ENCODE data around the gene ATE1. TPM values are rescaled to one million over a fixed set of nuclear protein-coding genes. Genes with fewer than 3 reads are reported as not detected.

Gene ATE1
- total RNA-seq, 2 donors from 2014 or later = 25.5 to 26.6 TPM

- ATAC-seq (replicated peaks in 1 of 2) (no peak), DNase-seq (no peak)
- Mint-ChIP-seq H3K27ac (no peak overlapping the region), H3K4me3 (no peak overlapping the region), H3K36me3 (ENCODE audit: insufficient read depth in 2 of 2) (peaks cover 12 to 20% of the 10 kb centered on the region in 2 donors), H3K9me3 (peaks cover 0 to 7% of the 10 kb centered on the region in 2 donors), H3K4me1 (ENCODE audit: low read depth) (peaks cover 12% of the 10 kb centered on the region), H3K27me3 (ENCODE audit: low read depth) (no peaks in the 10 kb centered on the region)
These were observed 79.7 kb downstream of the ATE1 start for GRCh38 chr10:121848082-121848481.

GRCh38 chr10:121846555-121846954 is 81.3 kb downstream of the ATE1 start:
- Mint-ChIP-seq H3K36me3 (ENCODE audit: insufficient read depth in 2 of 2) (peaks cover 12 to 20% of the 10 kb centered on the region in 2 donors), H3K27ac (no peak overlapping the region), H3K27me3 (ENCODE audit: low read depth) (no peaks in the 10 kb centered on the region)

GRCh38 chr10:121845044-121845784 is 82.6 kb downstream of the ATE1 start:
- H3K4me3 Mint-ChIP-seq = peak overlapping the region in 1 of 2 donors; percentile 27
- H3K4me1 Mint-ChIP-seq (ENCODE audit: low read depth) = peaks cover 18% of the 10 kb centered on the region
- peaks cover 10 to 20% of the 10 kb centered on the region in 2 donors for H3K36me3 Mint-ChIP-seq (ENCODE audit: insufficient read depth in 2 of 2)
- ATAC-seq (replicated peaks in 1 of 2) (peak; percentile 71 to 86), DNase-seq (peak in 1 of 2 donors; percentile 12)
- no peaks in the 10 kb centered on the region for H3K27me3 Mint-ChIP-seq (ENCODE audit: low read depth)
- peaks cover 0 to 7% of the 10 kb centered on the region in 2 donors for H3K9me3 Mint-ChIP-seq
- H3K27ac Mint-ChIP-seq = peak overlapping the region; percentile 22

More at GRCh38 chr10:121846555-121846954, 81.3 kb downstream of the ATE1 start:
- Mint-ChIP-seq H3K4me3 (no peak overlapping the region), H3K9me3 (peaks cover 0 to 7% of the 10 kb centered on the region in 2 donors), H3K4me1 (ENCODE audit: low read depth) (peaks cover 18% of the 10 kb centered on the region)
- ATAC-seq (replicated peaks in 1 of 2) (no peak), DNase-seq (no peak)

GRCh38 chr10:121844537-121844936 is 83.3 kb downstream of the ATE1 start:
- Mint-ChIP-seq H3K4me3 (no peak overlapping the region), H3K4me1 (ENCODE audit: low read depth) (peaks cover 18% of the 10 kb centered on the region), H3K9me3 (peaks cover 0 to 7% of the 10 kb centered on the region in 2 donors), H3K36me3 (ENCODE audit: insufficient read depth in 2 of 2) (peaks cover 10 to 19% of the 10 kb centered on the region in 2 donors), H3K27ac (no peak overlapping the region), H3K27me3 (ENCODE audit: low read depth) (no peaks in the 10 kb centered on the region)
- ATAC-seq (replicated peaks in 1 of 2) (no peak), DNase-seq (no peak)

- Mint-ChIP-seq H3K36me3 (ENCODE audit: insufficient read depth in 2 of 2) (peaks cover 8 to 16% of the 10 kb centered on the region in 2 donors), H3K4me3 (no peak overlapping the region), H3K27me3 (ENCODE audit: low read depth) (no peaks in the 10 kb centered on the region), H3K4me1 (ENCODE audit: low read depth) (peaks cover 18% of the 10 kb centered on the region), H3K27ac (no peak overlapping the region), H3K9me3 (peaks cover 0 to 7% of the 10 kb centered on the region in 2 donors)
- DNase-seq = no peak
- no peak for ATAC-seq (replicated peaks in 1 of 2)
These were observed 84.5 kb downstream of the ATE1 start for GRCh38 chr10:121843379-121843778.

- H3K36me3 Mint-ChIP-seq (ENCODE audit: insufficient read depth in 2 of 2) = peaks cover 8 to 13% of the 10 kb centered on the region in 2 donors
- no peak overlapping the region for H3K4me3 Mint-ChIP-seq
- DNase-seq (no peak), ATAC-seq (replicated peaks in 1 of 2) (no peak)
- no peaks in the 10 kb centered on the region for H3K27me3 Mint-ChIP-seq (ENCODE audit: low read depth)
- peaks cover 0 to 7% of the 10 kb centered on the region in 2 donors for H3K9me3 Mint-ChIP-seq
- H3K4me1 Mint-ChIP-seq (ENCODE audit: low read depth) = peaks cover 18% of the 10 kb centered on the region
- no peak overlapping the region for H3K27ac Mint-ChIP-seq
These were observed 86.0 kb downstream of the ATE1 start for GRCh38 chr10:121841862-121842261.

GRCh38 chr10:121838931-121839330 is 88.9 kb downstream of the ATE1 start:
- H3K27me3 Mint-ChIP-seq (ENCODE audit: low read depth) = no peaks in the 10 kb centered on the region
- no peaks in the 10 kb centered on the region for H3K9me3 Mint-ChIP-seq
- H3K4me1 Mint-ChIP-seq (ENCODE audit: low read depth) = peaks cover 5% of the 10 kb centered on the region
- H3K27ac Mint-ChIP-seq = no peak overlapping the region
- ATAC-seq (replicated peaks in 1 of 2) (no peak), DNase-seq (no peak)
- H3K4me3 Mint-ChIP-seq = no peak overlapping the region
- no peaks in the 10 kb centered on the region for H3K36me3 Mint-ChIP-seq (ENCODE audit: insufficient read depth in 2 of 2)

- H3K36me3 Mint-ChIP-seq (ENCODE audit: insufficient read depth in 2 of 2) = no peaks in the 10 kb centered on the region
- H3K4me3 Mint-ChIP-seq = no peak overlapping the region
- ATAC-seq (replicated peaks in 1 of 2) (no peak), DNase-seq (no peak)
- H3K27ac Mint-ChIP-seq = no peak overlapping the region
- no peaks in the 10 kb centered on the region for H3K27me3 Mint-ChIP-seq (ENCODE audit: low read depth)
- peaks cover 5% of the 10 kb centered on the region for H3K4me1 Mint-ChIP-seq (ENCODE audit: low read depth)
- no peaks in the 10 kb centered on the region for H3K9me3 Mint-ChIP-seq
These were observed 89.7 kb downstream of the ATE1 start for GRCh38 chr10:121838149-121838548.

GRCh38 chr10:121836171-121836570 is 91.7 kb downstream of the ATE1 start:
- no peaks in the 10 kb centered on the region for H3K4me1 Mint-ChIP-seq (ENCODE audit: low read depth)
- H3K36me3 Mint-ChIP-seq (ENCODE audit: insufficient read depth in 2 of 2) = peaks cover 2% of the 10 kb centered on the region in 2 donors
- no peak overlapping the region for H3K4me3 Mint-ChIP-seq
- no peaks in the 10 kb centered on the region for H3K9me3 Mint-ChIP-seq
- no peak for DNase-seq
- no peak for ATAC-seq (replicated peaks in 1 of 2)
- H3K27me3 Mint-ChIP-seq (ENCODE audit: low read depth) = no peaks in the 10 kb centered on the region
- no peak overlapping the region for H3K27ac Mint-ChIP-seq

- no peaks in the 10 kb centered on the region for H3K27me3 Mint-ChIP-seq (ENCODE audit: low read depth)
- no peak overlapping the region for H3K27ac Mint-ChIP-seq
- no peak for DNase-seq
- H3K4me3 Mint-ChIP-seq = no peak overlapping the region
- H3K36me3 Mint-ChIP-seq (ENCODE audit: insufficient read depth in 2 of 2) = peaks cover 2% of the 10 kb centered on the region in 2 donors
- no peaks in the 10 kb centered on the region for H3K4me1 Mint-ChIP-seq (ENCODE audit: low read depth)
- no peaks in the 10 kb centered on the region for H3K9me3 Mint-ChIP-seq
- ATAC-seq (replicated peaks in 1 of 2) = no peak
These were observed 92.5 kb downstream of the ATE1 start for GRCh38 chr10:121835376-121835775.

GRCh38 chr10:121834757-121835156 is 93.1 kb downstream of the ATE1 start:
- ATAC-seq (replicated peaks in 1 of 2) = no peak
- no peak overlapping the region for H3K27ac Mint-ChIP-seq
- no peaks in the 10 kb centered on the region for H3K4me1 Mint-ChIP-seq (ENCODE audit: low read depth)
- H3K36me3 Mint-ChIP-seq (ENCODE audit: insufficient read depth in 2 of 2) = peaks cover 2% of the 10 kb centered on the region in 2 donors
- H3K4me3 Mint-ChIP-seq = no peak overlapping the region
- no peaks in the 10 kb centered on the region for H3K9me3 Mint-ChIP-seq
- no peaks in the 10 kb centered on the region for H3K27me3 Mint-ChIP-seq (ENCODE audit: low read depth)
- no peak for DNase-seq

- ATAC-seq (replicated peaks in 1 of 2) (no peak), DNase-seq (no peak)
- H3K4me1 Mint-ChIP-seq (ENCODE audit: low read depth) = no peaks in the 10 kb centered on the region
- no peak overlapping the region for H3K27ac Mint-ChIP-seq
- H3K4me3 Mint-ChIP-seq = no peak overlapping the region
- H3K36me3 Mint-ChIP-seq (ENCODE audit: insufficient read depth in 2 of 2) = peaks cover 2 to 5% of the 10 kb centered on the region in 2 donors
- H3K9me3 Mint-ChIP-seq = no peaks in the 10 kb centered on the region
- no peaks in the 10 kb centered on the region for H3K27me3 Mint-ChIP-seq (ENCODE audit: low read depth)
These were observed 94.4 kb downstream of the ATE1 start for GRCh38 chr10:121833387-121833786.

- no peaks in the 10 kb centered on the region for H3K4me1 Mint-ChIP-seq (ENCODE audit: low read depth)
- no peaks in the 10 kb centered on the region for H3K9me3 Mint-ChIP-seq
- no peak overlapping the region for H3K27ac Mint-ChIP-seq
- ATAC-seq (replicated peaks in 1 of 2) (no peak), DNase-seq (no peak)
- peaks cover 2 to 5% of the 10 kb centered on the region in 2 donors for H3K36me3 Mint-ChIP-seq (ENCODE audit: insufficient read depth in 2 of 2)
- H3K27me3 Mint-ChIP-seq (ENCODE audit: low read depth) = no peaks in the 10 kb centered on the region
- H3K4me3 Mint-ChIP-seq = no peak overlapping the region
These were observed 95.2 kb downstream of the ATE1 start for GRCh38 chr10:121832647-121833046.

GRCh38 chr10:121831777-121832176 is 96.1 kb downstream of the ATE1 start:
- Mint-ChIP-seq H3K27ac (no peak overlapping the region), H3K27me3 (ENCODE audit: low read depth) (no peaks in the 10 kb centered on the region), H3K9me3 (no peaks in the 10 kb centered on the region), H3K4me1 (ENCODE audit: low read depth) (no peaks in the 10 kb centered on the region), H3K4me3 (no peak overlapping the region), H3K36me3 (ENCODE audit: insufficient read depth in 2 of 2) (peaks cover 2 to 5% of the 10 kb centered on the region in 2 donors)
- DNase-seq (no peak), ATAC-seq (replicated peaks in 1 of 2) (no peak)

Measured in activated T-cell treated with anti-CD3 and anti-CD28 coated beads, Interleukin-2, amount 50 U/mL, for 72 hours (primary cell).